ENCODE results near the gene SLC7A8.

Gene SLC7A8

DNA sequence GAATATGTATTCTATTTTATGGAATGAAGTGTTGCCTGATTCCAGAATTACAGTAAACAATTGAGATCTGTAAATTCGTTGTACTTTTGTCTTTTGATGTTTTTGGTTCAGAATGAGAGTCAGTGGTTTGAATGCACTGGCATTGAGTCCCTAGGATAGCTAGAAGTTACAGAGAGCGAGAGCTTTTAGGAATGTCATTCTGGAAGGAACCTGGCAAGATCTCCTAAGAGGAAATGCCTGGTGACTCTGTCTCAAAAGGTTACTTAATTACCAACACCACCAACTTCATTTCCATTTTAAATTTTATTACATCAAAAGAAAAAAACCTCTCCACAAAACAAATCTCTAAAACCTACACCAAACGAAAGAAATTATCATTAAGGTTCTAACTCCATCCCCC is 58.4 kb downstream of the SLC7A8 start:
- Histone ChIP-seq H2AFZ (ENCODE audit: low read depth, low read length) (no peak overlapping the region), H2BK120ac (ENCODE audit: low read depth, low read length) (no peak overlapping the region), H2AK5ac (ENCODE audit: low read length, severe bottlenecking) (no peak overlapping the region), H3K4me1 (ENCODE audit: control insufficient read depth, insufficient read depth, low read depth, low read length) (peaks cover 7% of the 10 kb centered on the region), H3K36me3 (ENCODE audit: control insufficient read depth in 1 of 2, insufficient read depth in 2 of 2, low read depth in 1 of 2, low read length in 2 of 2) (peaks cover 0 to 35% of the 10 kb centered on the region in 2 experiments), H2BK5ac (ENCODE audit: low read depth, low read length, poor library complexity, severe bottlenecking) (no peak overlapping the region), H3K14ac (ENCODE audit: low read length in 2 of 2) (no peak overlapping the region), H2BK12ac (ENCODE audit: low read length in 2 of 2) (no peak overlapping the region), H2BK15ac (ENCODE audit: low read depth, poor library complexity, severe bottlenecking) (no peak overlapping the region), H3K27ac (ENCODE audit: low read length, poor library complexity, severe bottlenecking) (no peak overlapping the region), H3K9me3 (ENCODE audit: control insufficient read depth, low read length) (no peaks in the 10 kb centered on the region), H3K4me2 (ENCODE audit: low read length, poor library complexity, severe bottlenecking) (no peak overlapping the region), H3K23ac (ENCODE audit: low read length in 2 of 2) (no peak overlapping the region), H3K9ac (ENCODE audit: low read length) (no peak overlapping the region), H3K27me3 (ENCODE audit: control insufficient read depth in 1 of 2, insufficient read depth in 1 of 2, low read length in 2 of 2) (peaks cover 0 to 9% of the 10 kb centered on the region in 2 experiments), H3K79me1 (replicated peaks; ENCODE audit: low read length, poor library complexity, severe bottlenecking) (no peaks in the 10 kb centered on the region), H3K4ac (ENCODE audit: low read depth in 1 of 2, low read length in 2 of 2) (no peak overlapping the region), H4K91ac (ENCODE audit: low read length) (no peak overlapping the region), H4K8ac (ENCODE audit: low read length) (no peak overlapping the region), H3K18ac (ENCODE audit: low read depth in 1 of 2, low read length in 2 of 2) (no peak overlapping the region), H3K4me3 (ENCODE audit: insufficient read depth in 1 of 2, low read depth in 1 of 2, low read length in 2 of 2) (no peak overlapping the region)
- 73% methylated on average over 3 of the region's 3 CpGs for WGBS
- DNase-seq = no peak

GRCh38 chr14:23124337-23124954 is 59.0 kb downstream of the SLC7A8 start:
- H3K79me1 ChIP-seq (replicated peaks; ENCODE audit: low read length, poor library complexity, severe bottlenecking) = no peaks in the 10 kb centered on the region
- H3K23ac ChIP-seq (ENCODE audit: low read length in 2 of 2) = no peak overlapping the region
- H3K9ac ChIP-seq (ENCODE audit: low read length) = no peak overlapping the region
- H2BK5ac ChIP-seq (ENCODE audit: low read depth, low read length, poor library complexity, severe bottlenecking) = no peak overlapping the region
- peaks cover 0 to 8% of the 10 kb centered on the region in 2 experiments for H3K27me3 ChIP-seq (ENCODE audit: control insufficient read depth in 1 of 2, insufficient read depth in 1 of 2, low read length in 2 of 2)
- H2BK15ac ChIP-seq (ENCODE audit: low read depth, poor library complexity, severe bottlenecking) = no peak overlapping the region
- DNase-seq = no peak
- no peak overlapping the region for H3K4me2 ChIP-seq (ENCODE audit: low read length, poor library complexity, severe bottlenecking)
- H2AK5ac ChIP-seq (ENCODE audit: low read length, severe bottlenecking) = no peak overlapping the region
- no peak overlapping the region for H2BK12ac ChIP-seq (ENCODE audit: low read length in 2 of 2)
- H3K18ac ChIP-seq (ENCODE audit: low read depth in 1 of 2, low read length in 2 of 2) = no peak overlapping the region
- no peak overlapping the region for H4K91ac ChIP-seq (ENCODE audit: low read length)
- H3K4ac ChIP-seq (ENCODE audit: low read depth in 1 of 2, low read length in 2 of 2) = no peak overlapping the region
- H3K4me1 ChIP-seq (ENCODE audit: control insufficient read depth, insufficient read depth, low read depth, low read length) = peaks cover 7% of the 10 kb centered on the region
- no peak overlapping the region for H3K4me3 ChIP-seq (ENCODE audit: insufficient read depth in 1 of 2, low read depth in 1 of 2, low read length in 2 of 2)
- H4K8ac ChIP-seq (ENCODE audit: low read length) = no peak overlapping the region
- 91% methylated on average over 13 of the region's 13 CpGs for WGBS
- H3K36me3 ChIP-seq (ENCODE audit: control insufficient read depth in 1 of 2, insufficient read depth in 2 of 2, low read depth in 1 of 2, low read length in 2 of 2) = peaks cover 0 to 29% of the 10 kb centered on the region in 2 experiments
- no peak overlapping the region for H3K14ac ChIP-seq (ENCODE audit: low read length in 2 of 2)
- no peaks in the 10 kb centered on the region for H3K9me3 ChIP-seq (ENCODE audit: control insufficient read depth, low read length)
- no peak overlapping the region for H3K27ac ChIP-seq (ENCODE audit: low read length, poor library complexity, severe bottlenecking)
- no peak overlapping the region for H2AFZ ChIP-seq (ENCODE audit: low read depth, low read length)
- H2BK120ac ChIP-seq (ENCODE audit: low read depth, low read length) = no peak overlapping the region

GRCh38 chr14:23123419-23123818 is 60.0 kb downstream of the SLC7A8 start:
- no peak overlapping the region for H2AFZ ChIP-seq (ENCODE audit: low read depth, low read length)
- 91% methylated on average over 8 of the region's 8 CpGs for WGBS
- H2BK15ac ChIP-seq (ENCODE audit: low read depth, poor library complexity, severe bottlenecking) = no peak overlapping the region
- H3K18ac ChIP-seq (ENCODE audit: low read depth in 1 of 2, low read length in 2 of 2) = no peak overlapping the region
- H3K36me3 ChIP-seq (ENCODE audit: control insufficient read depth in 1 of 2, insufficient read depth in 2 of 2, low read depth in 1 of 2, low read length in 2 of 2) = peaks cover 0 to 19% of the 10 kb centered on the region in 2 experiments
- no peak overlapping the region for H3K14ac ChIP-seq (ENCODE audit: low read length in 2 of 2)
- H2BK5ac ChIP-seq (ENCODE audit: low read depth, low read length, poor library complexity, severe bottlenecking) = no peak overlapping the region
- no peak overlapping the region for H2BK12ac ChIP-seq (ENCODE audit: low read length in 2 of 2)
- no peak overlapping the region for H4K91ac ChIP-seq (ENCODE audit: low read length)
- peaks cover 7% of the 10 kb centered on the region for H3K4me1 ChIP-seq (ENCODE audit: control insufficient read depth, insufficient read depth, low read depth, low read length)
- DNase-seq = no peak
- no peaks in the 10 kb centered on the region for H3K79me1 ChIP-seq (replicated peaks; ENCODE audit: low read length, poor library complexity, severe bottlenecking)
- H4K8ac ChIP-seq (ENCODE audit: low read length) = no peak overlapping the region
- H2BK120ac ChIP-seq (ENCODE audit: low read depth, low read length) = no peak overlapping the region
- no peak overlapping the region for H2AK5ac ChIP-seq (ENCODE audit: low read length, severe bottlenecking)
- no peaks in the 10 kb centered on the region for H3K27me3 ChIP-seq (ENCODE audit: control insufficient read depth in 1 of 2, insufficient read depth in 1 of 2, low read length in 2 of 2)
- no peaks in the 10 kb centered on the region for H3K9me3 ChIP-seq (ENCODE audit: control insufficient read depth, low read length)
- H3K4me3 ChIP-seq (ENCODE audit: insufficient read depth in 1 of 2, low read depth in 1 of 2, low read length in 2 of 2) = no peak overlapping the region
- no peak overlapping the region for H3K9ac ChIP-seq (ENCODE audit: low read length)
- no peak overlapping the region for H3K4ac ChIP-seq (ENCODE audit: low read depth in 1 of 2, low read length in 2 of 2)
- H3K4me2 ChIP-seq (ENCODE audit: low read length, poor library complexity, severe bottlenecking) = no peak overlapping the region
- no peak overlapping the region for H3K23ac ChIP-seq (ENCODE audit: low read length in 2 of 2)
- no peak overlapping the region for H3K27ac ChIP-seq (ENCODE audit: low read length, poor library complexity, severe bottlenecking)

- H2AFZ ChIP-seq (ENCODE audit: low read depth, low read length) = no peak overlapping the region
- no peak overlapping the region for H3K4me3 ChIP-seq (ENCODE audit: insufficient read depth in 1 of 2, low read depth in 1 of 2, low read length in 2 of 2)
- H3K4me1 ChIP-seq (ENCODE audit: control insufficient read depth, insufficient read depth, low read depth, low read length) = peaks cover 10% of the 10 kb centered on the region
- DNase-seq = no peak
- H3K4ac ChIP-seq (ENCODE audit: low read depth in 1 of 2, low read length in 2 of 2) = no peak overlapping the region
- H3K27me3 ChIP-seq (ENCODE audit: control insufficient read depth in 1 of 2, insufficient read depth in 1 of 2, low read length in 2 of 2) = no peaks in the 10 kb centered on the region
- 96% methylated on average over 5 of the region's 6 CpGs for WGBS
- peak overlapping the region; percentile 60 to 76 for H2BK12ac ChIP-seq (ENCODE audit: low read length in 2 of 2)
- H3K4me2 ChIP-seq (ENCODE audit: low read length, poor library complexity, severe bottlenecking) = no peak overlapping the region
- no peak overlapping the region for H3K23ac ChIP-seq (ENCODE audit: low read length in 2 of 2)
- no peaks in the 10 kb centered on the region for H3K79me1 ChIP-seq (replicated peaks; ENCODE audit: low read length, poor library complexity, severe bottlenecking)
- H3K36me3 ChIP-seq (ENCODE audit: control insufficient read depth in 1 of 2, insufficient read depth in 2 of 2, low read depth in 1 of 2, low read length in 2 of 2) = peaks cover 0 to 6% of the 10 kb centered on the region in 2 experiments
- H2BK5ac ChIP-seq (ENCODE audit: low read depth, low read length, poor library complexity, severe bottlenecking) = no peak overlapping the region
- H4K8ac ChIP-seq (ENCODE audit: low read length) = no peak overlapping the region
- no peak overlapping the region for H2BK120ac ChIP-seq (ENCODE audit: low read depth, low read length)
- no peak overlapping the region for H4K91ac ChIP-seq (ENCODE audit: low read length)
- no peaks in the 10 kb centered on the region for H3K9me3 ChIP-seq (ENCODE audit: control insufficient read depth, low read length)
- no peak overlapping the region for H2AK5ac ChIP-seq (ENCODE audit: low read length, severe bottlenecking)
- no peak overlapping the region for H3K9ac ChIP-seq (ENCODE audit: low read length)
- no peak overlapping the region for H3K14ac ChIP-seq (ENCODE audit: low read length in 2 of 2)
- no peak overlapping the region for H2BK15ac ChIP-seq (ENCODE audit: low read depth, poor library complexity, severe bottlenecking)
- H3K18ac ChIP-seq (ENCODE audit: low read depth in 1 of 2, low read length in 2 of 2) = peak overlapping the region in 1 of 2 experiments; percentile 4
- no peak overlapping the region for H3K27ac ChIP-seq (ENCODE audit: low read length, poor library complexity, severe bottlenecking)
Observed at GRCh38 chr14:23122086-23122485, 61.4 kb downstream of the SLC7A8 start.

Data from mesenchymal stem cell (in vitro differentiated cells and primary cell).